Measurements from ENCODE around the gene STMN3.
A peak's percentile ranks its signal among the peaks of the same experiment; 100 is the strongest.

Gene STMN3

GRCh38 chr20:63626424-63627128, 26.6 kb downstream of the STMN3 start, which contains the start of gene GMEB2:
Gene GMEB2, minus strand, starts transcription at chr20:63627101. Its CDS starts 7,704 bp downstream, at chr20:63619397.
- Histone ChIP-seq H3K18ac (ENCODE audit: low read length) (peak within 1 kb of the TSS; percentile 96), H3K23ac (ENCODE audit: low read length) (peak within 1 kb of the TSS; percentile 98), H2BK120ac (ENCODE audit: low read depth, low read length) (no peak within 1 kb of the TSS), H4K5ac (ENCODE audit: low read length) (no peak within 1 kb of the TSS), H3K79me2 (ENCODE audit: control insufficient read depth, insufficient read depth, low read length) (peaks cover 15% of the 10 kb centered on the region), H3K9ac (ENCODE audit: low read length) (peak within 1 kb of the TSS; percentile 97), H3K56ac (ENCODE audit: low read length) (peak within 1 kb of the TSS; percentile 99), H3K4me3 (ENCODE audit: low read length) (peak within 1 kb of the TSS; percentile 76), H2AK5ac (ENCODE audit: low read length) (no peak within 1 kb of the TSS), H3K27ac (ENCODE audit: low read depth, low read length) (peak within 1 kb of the TSS; percentile 93), H2BK15ac (replicated peaks; ENCODE audit: low read depth) (no peak within 1 kb of the TSS), H3K36me3 (ENCODE audit: control insufficient read depth, insufficient read depth, low read length) (no peaks in the 10 kb centered on the region), H4K8ac (ENCODE audit: low read depth, low read length) (peak within 1 kb of the TSS; percentile 91), H3K4me1 (ENCODE audit: control insufficient read depth, low read depth, low read length) (no peaks in the 10 kb centered on the region), H3K4ac (ENCODE audit: low read depth, low read length) (peak within 1 kb of the TSS; percentile 92), H3K4me2 (ENCODE audit: low read length) (peak within 1 kb of the TSS; percentile 81), H3K27me3 (ENCODE audit: insufficient read depth, low read length, poor library complexity) (no peaks in the 10 kb centered on the region), H2BK5ac (ENCODE audit: low read length) (no peak within 1 kb of the TSS), H3K79me1 (ENCODE audit: low read length) (peaks cover 8% of the 10 kb centered on the region)
- no peak for DNase-seq
- no CpG with 5 or more reads among the region's 114 CpGs for WGBS (ENCODE audit: extremely low coverage, insufficient coverage, low lambda C conversion rate)

GRCh38 chr20:63625771-63626423, 27.3 kb downstream of the STMN3 start:
- H3K79me1 ChIP-seq (ENCODE audit: low read length): peaks cover 8% of the 10 kb centered on the region
- H2BK5ac ChIP-seq (ENCODE audit: low read length): no peak overlapping the region
- peak overlapping the region; percentile 96 for H3K18ac ChIP-seq (ENCODE audit: low read length)
- peak overlapping the region; percentile 84 for H3K9ac ChIP-seq (ENCODE audit: low read length)
- H2AK5ac ChIP-seq (ENCODE audit: low read length): no peak overlapping the region
- no peaks in the 10 kb centered on the region for H3K4me1 ChIP-seq (ENCODE audit: control insufficient read depth, low read depth, low read length)
- peak; percentile 54 for DNase-seq
- no peaks in the 10 kb centered on the region for H3K27me3 ChIP-seq (ENCODE audit: insufficient read depth, low read length, poor library complexity)
- H2BK15ac ChIP-seq (replicated peaks; ENCODE audit: low read depth): no peak overlapping the region
- peak overlapping the region; percentile 93 for H3K27ac ChIP-seq (ENCODE audit: low read depth, low read length)
- peak overlapping the region; percentile 92 for H3K4ac ChIP-seq (ENCODE audit: low read depth, low read length)
- peak overlapping the region; percentile 80 for H3K4me2 ChIP-seq (ENCODE audit: low read length)
- no CpG with 5 or more reads among the region's 36 CpGs for WGBS (ENCODE audit: extremely low coverage, insufficient coverage, low lambda C conversion rate)
- H4K8ac ChIP-seq (ENCODE audit: low read depth, low read length): no peak overlapping the region
- H3K56ac ChIP-seq (ENCODE audit: low read length): peak overlapping the region; percentile 88
- no peak overlapping the region for H3K23ac ChIP-seq (ENCODE audit: low read length)
- H4K5ac ChIP-seq (ENCODE audit: low read length): no peak overlapping the region
- H3K4me3 ChIP-seq (ENCODE audit: low read length): peak overlapping the region; percentile 65
- H2BK120ac ChIP-seq (ENCODE audit: low read depth, low read length): no peak overlapping the region
- no peaks in the 10 kb centered on the region for H3K36me3 ChIP-seq (ENCODE audit: control insufficient read depth, insufficient read depth, low read length)
- H3K79me2 ChIP-seq (ENCODE audit: control insufficient read depth, insufficient read depth, low read length): peaks cover 19% of the 10 kb centered on the region

GRCh38 chr20:63624486-63624885, 28.7 kb downstream of the STMN3 start:
- no peak overlapping the region for H4K5ac ChIP-seq (ENCODE audit: low read length)
- no peak overlapping the region for H2BK15ac ChIP-seq (replicated peaks; ENCODE audit: low read depth)
- H3K4me2 ChIP-seq (ENCODE audit: low read length): no peak overlapping the region
- H3K4me3 ChIP-seq (ENCODE audit: low read length): no peak overlapping the region
- no peak overlapping the region for H3K4ac ChIP-seq (ENCODE audit: low read depth, low read length)
- H3K9ac ChIP-seq (ENCODE audit: low read length): no peak overlapping the region
- H2BK5ac ChIP-seq (ENCODE audit: low read length): no peak overlapping the region
- no peaks in the 10 kb centered on the region for H3K27me3 ChIP-seq (ENCODE audit: insufficient read depth, low read length, poor library complexity)
- no peaks in the 10 kb centered on the region for H3K36me3 ChIP-seq (ENCODE audit: control insufficient read depth, insufficient read depth, low read length)
- H3K56ac ChIP-seq (ENCODE audit: low read length): peak overlapping the region; percentile 49
- H3K4me1 ChIP-seq (ENCODE audit: control insufficient read depth, low read depth, low read length): no peaks in the 10 kb centered on the region
- no peak overlapping the region for H3K27ac ChIP-seq (ENCODE audit: low read depth, low read length)
- no peak overlapping the region for H2BK120ac ChIP-seq (ENCODE audit: low read depth, low read length)
- H2AK5ac ChIP-seq (ENCODE audit: low read length): no peak overlapping the region
- peaks cover 29% of the 10 kb centered on the region for H3K79me2 ChIP-seq (ENCODE audit: control insufficient read depth, insufficient read depth, low read length)
- no peak overlapping the region for H3K23ac ChIP-seq (ENCODE audit: low read length)
- H3K79me1 ChIP-seq (ENCODE audit: low read length): peaks cover 11% of the 10 kb centered on the region
- H3K18ac ChIP-seq (ENCODE audit: low read length): no peak overlapping the region
- no peak overlapping the region for H4K8ac ChIP-seq (ENCODE audit: low read depth, low read length)
- WGBS (ENCODE audit: extremely low coverage, insufficient coverage, low lambda C conversion rate): no CpG with 5 or more reads among the region's 15 CpGs
- DNase-seq: peak; percentile 55

GRCh38 chr20:63622732-63623131, 30.5 kb downstream of the STMN3 start:
- no peak overlapping the region for H3K23ac ChIP-seq (ENCODE audit: low read length)
- H2BK5ac ChIP-seq (ENCODE audit: low read length): no peak overlapping the region
- H4K5ac ChIP-seq (ENCODE audit: low read length): no peak overlapping the region
- no peak overlapping the region for H3K4me3 ChIP-seq (ENCODE audit: low read length)
- H2AK5ac ChIP-seq (ENCODE audit: low read length): no peak overlapping the region
- no peak overlapping the region for H3K9ac ChIP-seq (ENCODE audit: low read length)
- DNase-seq: no peak
- no peaks in the 10 kb centered on the region for H3K27me3 ChIP-seq (ENCODE audit: insufficient read depth, low read length, poor library complexity)
- peaks cover 21% of the 10 kb centered on the region for H3K79me1 ChIP-seq (ENCODE audit: low read length)
- H3K79me2 ChIP-seq (ENCODE audit: control insufficient read depth, insufficient read depth, low read length): peaks cover 30% of the 10 kb centered on the region
- no peak overlapping the region for H2BK15ac ChIP-seq (replicated peaks; ENCODE audit: low read depth)
- WGBS (ENCODE audit: extremely low coverage, insufficient coverage, low lambda C conversion rate): 100% methylated on average over 1 of the region's 14 CpGs
- H3K27ac ChIP-seq (ENCODE audit: low read depth, low read length): no peak overlapping the region
- H3K4me1 ChIP-seq (ENCODE audit: control insufficient read depth, low read depth, low read length): no peaks in the 10 kb centered on the region
- peak overlapping the region; percentile 42 for H3K56ac ChIP-seq (ENCODE audit: low read length)
- peaks cover 4% of the 10 kb centered on the region for H3K36me3 ChIP-seq (ENCODE audit: control insufficient read depth, insufficient read depth, low read length)
- H3K4ac ChIP-seq (ENCODE audit: low read depth, low read length): no peak overlapping the region
- no peak overlapping the region for H4K8ac ChIP-seq (ENCODE audit: low read depth, low read length)
- H3K4me2 ChIP-seq (ENCODE audit: low read length): no peak overlapping the region
- no peak overlapping the region for H3K18ac ChIP-seq (ENCODE audit: low read length)
- no peak overlapping the region for H2BK120ac ChIP-seq (ENCODE audit: low read depth, low read length)

DNA sequence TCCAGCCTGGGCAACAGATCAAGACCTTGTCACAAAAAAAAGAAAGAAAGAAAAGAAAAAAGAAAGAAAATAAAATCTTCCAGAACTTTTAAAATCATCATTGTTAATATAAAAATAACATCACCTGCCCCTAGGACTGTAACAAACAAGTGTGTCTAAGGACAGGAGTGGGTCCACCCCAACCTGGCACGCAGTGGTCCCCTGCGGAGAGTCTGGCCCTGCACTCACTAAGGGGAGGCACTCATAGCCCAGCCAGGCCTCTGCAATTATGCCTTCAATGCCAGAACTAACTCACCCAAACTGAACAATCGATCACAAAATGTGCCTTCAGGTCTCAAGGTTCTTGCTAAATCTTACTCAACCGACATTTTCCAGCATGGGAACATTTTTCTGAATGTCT, 31.1 kb downstream of the STMN3 start:
- H3K18ac ChIP-seq (ENCODE audit: low read length): no peak overlapping the region
- H3K27ac ChIP-seq (ENCODE audit: low read depth, low read length): no peak overlapping the region
- H3K36me3 ChIP-seq (ENCODE audit: control insufficient read depth, insufficient read depth, low read length): peaks cover 4% of the 10 kb centered on the region
- no peak overlapping the region for H3K4me3 ChIP-seq (ENCODE audit: low read length)
- DNase-seq: no peak
- H2BK5ac ChIP-seq (ENCODE audit: low read length): no peak overlapping the region
- no peak overlapping the region for H3K9ac ChIP-seq (ENCODE audit: low read length)
- no peak overlapping the region for H4K5ac ChIP-seq (ENCODE audit: low read length)
- H3K4me1 ChIP-seq (ENCODE audit: control insufficient read depth, low read depth, low read length): no peaks in the 10 kb centered on the region
- peaks cover 21% of the 10 kb centered on the region for H3K79me1 ChIP-seq (ENCODE audit: low read length)
- H3K79me2 ChIP-seq (ENCODE audit: control insufficient read depth, insufficient read depth, low read length): peaks cover 30% of the 10 kb centered on the region
- H3K23ac ChIP-seq (ENCODE audit: low read length): no peak overlapping the region
- H3K4me2 ChIP-seq (ENCODE audit: low read length): no peak overlapping the region
- no peak overlapping the region for H3K4ac ChIP-seq (ENCODE audit: low read depth, low read length)
- no peak overlapping the region for H2BK15ac ChIP-seq (replicated peaks; ENCODE audit: low read depth)
- H2BK120ac ChIP-seq (ENCODE audit: low read depth, low read length): no peak overlapping the region
- no peak overlapping the region for H3K56ac ChIP-seq (ENCODE audit: low read length)
- H4K8ac ChIP-seq (ENCODE audit: low read depth, low read length): no peak overlapping the region
- no CpG with 5 or more reads among the region's 4 CpGs for WGBS (ENCODE audit: extremely low coverage, insufficient coverage, low lambda C conversion rate)
- no peaks in the 10 kb centered on the region for H3K27me3 ChIP-seq (ENCODE audit: insufficient read depth, low read length, poor library complexity)
- H2AK5ac ChIP-seq (ENCODE audit: low read length): no peak overlapping the region

All from mesendoderm (in vitro differentiated cells).